DND-41 (cell line): ENCODE measurements around the gene TTLL12.

Experiments
- ATAC-seq: fragments of 200-7000 bp; cut with Tn5 transposase; 3 replicates; pipeline ENCODE4 v1.9.1; 2021; ENCODE audit warnings: low read depth; ENCODE audit not compliant: insufficient read depth
- DNase-seq: peaks from one replicate; pipeline ENCODE4 v3.0.0-alpha.2; 2020
- H2AFZ ChIP-seq: 2 replicates; pipeline ENCODE4 v1.6.0; 2012; ENCODE audit warnings: low read depth, low read length
- H3K27ac ChIP-seq: 2 replicates; pipeline ENCODE4 v1.5.1; 2012; ENCODE audit warnings: low read length, inconsistent platforms
- H3K27me3 ChIP-seq: fragments of 200-600 bp; sonication (generic); 2 replicates; pipeline ENCODE4 v1.6.0; 2012; ENCODE audit warnings: low read length, mild to moderate bottlenecking, inconsistent platforms; ENCODE audit not compliant: insufficient read depth, poor library complexity
- H3K36me3 ChIP-seq: 2 replicates; pipeline ENCODE4 v1.5.1; 2012; ENCODE audit warnings: low read length, inconsistent platforms; ENCODE audit not compliant: insufficient read depth
- H3K4me1 ChIP-seq: 2 replicates; pipeline ENCODE4 v1.5.1; 2012; ENCODE audit warnings: mild to moderate bottlenecking, low read length; ENCODE audit not compliant: insufficient read depth
- H3K4me2 ChIP-seq: 2 replicates; pipeline ENCODE4 v1.6.0; 2012; ENCODE audit warnings: mild to moderate bottlenecking, moderate library complexity, low read length, inconsistent platforms; ENCODE audit not compliant: insufficient read depth
- H3K4me3 ChIP-seq, 2 experiments: fragments of 200-600 bp in 1 of 2; shearing (Covaris generic) in 1 of 2; 2 replicates each; pipeline ENCODE4 v1.5.1; 2012 to 2016; ENCODE audit warnings: inconsistent platforms in 2 of 2, low read length in 2 of 2, mild to moderate bottlenecking in 2 of 2, low read depth in 1 of 2, moderate library complexity in 1 of 2
- H3K79me2 ChIP-seq: 2 replicates; pipeline ENCODE4 v1.6.0; 2012; ENCODE audit warnings: low read length, inconsistent platforms; ENCODE audit not compliant: insufficient read depth
- H3K9ac ChIP-seq: 2 replicates; pipeline ENCODE4 v1.6.0; 2012; ENCODE audit warnings: low read depth, mild to moderate bottlenecking, inconsistent platforms, low read length, moderate library complexity
- H3K9me3 ChIP-seq: 2 replicates; pipeline ENCODE4 v1.5.1; 2012; ENCODE audit warnings: low read length, moderate library complexity, mild to moderate bottlenecking, inconsistent platforms; ENCODE audit not compliant: insufficient read depth, severe bottlenecking
- H4K20me1 ChIP-seq: 2 replicates; pipeline ENCODE4 v1.6.0; 2012; ENCODE audit warnings: low read length; ENCODE audit not compliant: insufficient read depth
- CTCF ChIP-seq: IDR thresholded peaks from 2 replicates; pipeline ENCODE4 v1.5.1; 2012; ENCODE audit warnings: borderline replicate concordance, low read length, moderate library complexity, mild to moderate bottlenecking; ENCODE audit not compliant: poor library complexity, severe bottlenecking; ENCODE audit errors: extremely low read depth
- EZH2 ChIP-seq: IDR thresholded peaks from 3 replicates; pipeline ENCODE4 v1.6.1; 2012; ENCODE audit warnings: borderline replicate concordance, low read depth, mild to moderate bottlenecking, moderate library complexity, low read length, inconsistent platforms; ENCODE audit not compliant: severe bottlenecking

TTLL12 gene

DNA sequence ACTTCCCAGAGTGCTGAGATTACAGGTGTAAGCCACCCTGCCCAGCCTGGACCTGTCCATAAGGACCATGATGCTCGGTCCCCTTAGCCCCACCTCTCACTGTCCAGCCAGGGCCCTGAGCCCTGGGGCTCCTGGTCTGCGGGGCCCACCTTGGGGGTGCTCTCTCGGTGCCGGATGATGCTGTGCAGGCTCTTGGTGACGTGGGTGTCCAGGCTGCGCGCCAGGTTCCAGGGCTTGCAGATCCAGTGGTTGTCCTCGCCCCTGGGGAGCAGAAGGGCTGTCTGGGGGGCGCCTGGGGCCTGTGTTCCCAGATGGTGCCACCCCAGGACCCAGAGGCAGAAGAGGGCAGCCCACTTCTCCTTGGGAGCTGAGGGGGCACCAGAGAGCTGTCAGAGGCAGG, 13.4 kb downstream of the TTLL12 start:
- TF ChIP-seq CTCF (no peak), EZH2 (no peak)
- Histone ChIP-seq H3K4me1 (no peaks in the 10 kb centered on the region), H3K4me2 (no peak overlapping the region), H3K9ac (no peak overlapping the region), H3K36me3 (peaks cover 83% of the 10 kb centered on the region), H3K27me3 (no peaks in the 10 kb centered on the region), H3K4me3 (no peak overlapping the region), H3K27ac (no peak overlapping the region), H4K20me1 (peaks cover 10% of the 10 kb centered on the region), H2AFZ (no peak overlapping the region), H3K79me2 (no peaks in the 10 kb centered on the region), H3K9me3 (no peaks in the 10 kb centered on the region)
- DNase-seq: no peak
- no peak for ATAC-seq

DNA sequence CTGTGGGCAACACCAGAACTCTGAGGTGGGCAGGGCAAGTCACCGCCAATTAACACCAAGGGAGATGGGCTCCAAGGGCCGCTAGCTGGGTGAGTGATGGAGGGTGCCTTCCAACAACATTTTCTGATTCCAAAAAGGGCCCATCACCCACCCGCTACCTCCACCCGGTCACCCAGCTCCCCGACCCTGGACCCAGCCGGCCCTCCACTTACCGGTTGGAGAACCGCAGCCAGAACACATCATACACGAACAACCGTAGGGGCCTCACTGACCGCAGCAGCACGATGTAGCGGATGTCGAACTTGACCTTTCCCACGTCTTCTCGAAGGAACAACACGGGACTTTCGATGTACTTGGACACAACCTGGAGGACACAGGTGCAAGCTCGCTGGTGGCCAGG, 14.7 kb downstream of the TTLL12 start:
- no peak overlapping the region for H3K9ac ChIP-seq

DNA sequence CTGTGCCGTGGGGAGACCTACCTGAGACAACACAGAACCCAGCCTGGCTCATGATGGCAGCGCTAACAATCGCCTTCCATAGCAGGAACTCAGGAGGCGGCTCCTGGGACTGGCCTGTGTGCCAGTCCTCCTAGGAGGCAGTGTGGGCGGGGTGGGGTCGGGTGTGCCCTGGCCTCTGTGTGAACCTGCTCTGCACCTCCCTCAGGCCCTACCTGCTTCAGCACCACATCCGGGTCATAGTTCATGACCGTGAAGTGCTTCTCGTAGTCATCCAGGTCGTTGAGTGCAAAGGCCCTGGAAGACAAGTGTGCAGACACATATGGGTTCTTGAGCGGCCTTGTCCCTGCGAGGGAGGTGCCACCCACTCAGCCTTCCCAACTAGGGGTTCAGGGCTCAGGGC, 15.3 kb downstream of the TTLL12 start:
- Histone ChIP-seq H3K27ac (no peak overlapping the region), H3K4me3 (no peak overlapping the region), H3K27me3 (no peaks in the 10 kb centered on the region), H3K4me2 (no peak overlapping the region), H3K9me3 (no peaks in the 10 kb centered on the region), H3K4me1 (no peaks in the 10 kb centered on the region), H4K20me1 (peaks cover 18% of the 10 kb centered on the region; the same call in 1 of the 2 replicates), H2AFZ (no peak overlapping the region), H3K36me3 (peaks cover 85% of the 10 kb centered on the region), H3K9ac (no peak overlapping the region), H3K79me2 (no peaks in the 10 kb centered on the region)
- DNase-seq: no peak
- TF ChIP-seq CTCF: no peak
- TF ChIP-seq EZH2: no peak
- ATAC-seq: no peak

More for the DNA sequence above, 14.7 kb downstream of the TTLL12 start:
- ATAC-seq: no peak
- H2AFZ ChIP-seq: no peak overlapping the region
- H4K20me1 ChIP-seq: peaks cover 18% of the 10 kb centered on the region; the same call in 1 of the 2 replicates
- TF ChIP-seq EZH2 (no peak), CTCF (no peak)
- H3K4me3 ChIP-seq: no peak overlapping the region
- H3K4me2 ChIP-seq: no peak overlapping the region
- no peak overlapping the region for H3K27ac ChIP-seq
- no peaks in the 10 kb centered on the region for H3K4me1 ChIP-seq
- H3K36me3 ChIP-seq: peaks cover 85% of the 10 kb centered on the region
- no peaks in the 10 kb centered on the region for H3K79me2 ChIP-seq
- DNase-seq: no peak
- no peaks in the 10 kb centered on the region for H3K9me3 ChIP-seq
- no peaks in the 10 kb centered on the region for H3K27me3 ChIP-seq

GRCh38 chr22:43171019-43171491, 15.9 kb downstream of the TTLL12 start:
- no peak overlapping the region for H3K4me2 ChIP-seq

More at GRCh38 chr22:43171019-43171491, 15.9 kb downstream of the TTLL12 start:
- DNase-seq: no peak
- Histone ChIP-seq H3K79me2 (no peaks in the 10 kb centered on the region), H3K27ac (no peak overlapping the region), H3K27me3 (no peaks in the 10 kb centered on the region), H3K9me3 (no peaks in the 10 kb centered on the region), H3K4me3 (no peak overlapping the region), H3K4me1 (no peaks in the 10 kb centered on the region), H4K20me1 (peaks cover 18% of the 10 kb centered on the region; the same call in 1 of the 2 replicates), H2AFZ (no peak overlapping the region), H3K36me3 (peaks cover 82% of the 10 kb centered on the region), H3K9ac (no peak overlapping the region)
- TF ChIP-seq EZH2 (no peak), CTCF (no peak)
- no peak for ATAC-seq
